ENCODE measurements around the gene ANKRD23. TPM values are rescaled to one million over a fixed set of nuclear protein-coding genes. Genes with fewer than 3 reads are reported as not detected.

Gene ANKRD23
- total and polyA plus RNA-seq, 2 donors (not counting 1 experiment from before 2014, with no cell fraction given) = 0.41 to 1.3 TPM

DNA sequence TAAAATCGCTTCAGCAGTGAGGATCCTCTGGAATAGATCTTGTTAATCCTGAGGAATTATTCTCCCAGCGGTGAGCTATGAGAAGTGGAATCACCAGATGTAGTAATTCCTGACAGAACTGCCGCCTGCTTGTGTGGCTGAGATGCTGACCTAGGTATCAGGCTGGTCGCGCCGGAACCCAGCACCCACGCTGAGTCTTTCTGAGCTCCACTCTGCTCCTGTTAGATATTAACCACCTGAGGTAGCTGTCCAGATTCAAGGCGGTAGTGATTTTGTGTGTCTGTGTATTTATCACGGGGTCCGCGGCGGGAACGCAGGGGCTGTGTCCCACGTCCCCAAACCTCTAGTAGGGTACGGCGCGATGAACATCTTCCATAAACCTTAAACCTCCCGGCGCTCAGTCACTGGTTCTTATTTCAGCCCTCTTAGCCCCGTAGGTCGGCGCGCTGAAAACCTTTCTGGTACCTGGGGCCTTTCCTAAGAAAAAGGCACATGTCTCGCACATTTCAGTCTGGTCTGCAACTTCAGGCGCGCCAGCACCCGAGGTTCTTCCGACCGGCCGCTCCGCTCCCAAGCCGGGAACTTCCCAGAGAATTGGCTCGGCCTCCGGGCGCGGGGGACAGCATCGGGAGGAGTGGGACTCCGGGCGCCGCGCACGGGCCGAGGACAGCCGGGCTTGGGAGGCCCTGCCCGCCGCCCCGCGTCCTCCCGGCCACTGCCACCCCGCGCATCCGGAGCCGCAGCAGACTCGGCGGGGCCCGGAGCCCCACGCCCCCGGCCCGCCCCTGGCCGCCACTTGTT, 28.3 kb downstream of the ANKRD23 start:
- peak overlapping the region; percentile 51 to 69 (median 61) for H3K4me3 ChIP-seq (replicated peaks in 1 of 4; ENCODE audit: control extremely low read depth in 1 of 4, insufficient read depth in 1 of 4, low read depth in 3 of 4, low read length in 4 of 4)
- no peaks in the 10 kb centered on the region for H3K27me3 ChIP-seq (ENCODE audit: control insufficient read depth, insufficient read depth, low read length)
- H3K79me2 ChIP-seq (ENCODE audit: control insufficient read depth, insufficient read depth, low read length) = peaks cover 3% of the 10 kb centered on the region
- peak overlapping the region; percentile 36 for H3K27ac ChIP-seq (ENCODE audit: insufficient read depth, low read length)
- peak overlapping the region; percentile 26 for H3K9ac ChIP-seq (ENCODE audit: insufficient read depth, low read length)
- peak overlapping the region; percentile 84 for H3K4me2 ChIP-seq (ENCODE audit: extremely low read depth, insufficient read depth, low read length)
- peak; percentile 57 to 67 for DNase-seq (ENCODE audit: low read depth in 2 of 2)
- no peaks in the 10 kb centered on the region for H3K36me3 ChIP-seq (ENCODE audit: control insufficient read depth, insufficient read depth, low read length)
- TF ChIP-seq EZH2 (IDR thresholded peaks at IDR 0.05; ENCODE audit: low read length, missing control alignments) = no peak
- TF ChIP-seq, protein P1, sequence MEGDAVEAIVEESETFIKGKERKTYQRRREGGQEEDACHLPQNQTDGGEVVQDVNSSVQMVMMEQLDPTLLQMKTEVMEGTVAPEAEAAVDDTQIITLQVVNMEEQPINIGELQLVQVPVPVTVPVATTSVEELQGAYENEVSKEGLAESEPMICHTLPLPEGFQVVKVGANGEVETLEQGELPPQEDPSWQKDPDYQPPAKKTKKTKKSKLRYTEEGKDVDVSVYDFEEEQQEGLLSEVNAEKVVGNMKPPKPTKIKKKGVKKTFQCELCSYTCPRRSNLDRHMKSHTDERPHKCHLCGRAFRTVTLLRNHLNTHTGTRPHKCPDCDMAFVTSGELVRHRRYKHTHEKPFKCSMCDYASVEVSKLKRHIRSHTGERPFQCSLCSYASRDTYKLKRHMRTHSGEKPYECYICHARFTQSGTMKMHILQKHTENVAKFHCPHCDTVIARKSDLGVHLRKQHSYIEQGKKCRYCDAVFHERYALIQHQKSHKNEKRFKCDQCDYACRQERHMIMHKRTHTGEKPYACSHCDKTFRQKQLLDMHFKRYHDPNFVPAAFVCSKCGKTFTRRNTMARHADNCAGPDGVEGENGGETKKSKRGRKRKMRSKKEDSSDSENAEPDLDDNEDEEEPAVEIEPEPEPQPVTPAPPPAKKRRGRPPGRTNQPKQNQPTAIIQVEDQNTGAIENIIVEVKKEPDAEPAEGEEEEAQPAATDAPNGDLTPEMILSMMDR (conservative IDR thresholded peaks at IDR 0.05 in 1 of 2, IDR thresholded peaks at IDR 0.05 in 1 of 2; ENCODE audit: low read depth in 1 of 2, low read length in 2 of 2) = no peak
- no peaks in the 10 kb centered on the region for H4K20me1 ChIP-seq (ENCODE audit: control insufficient read depth, extremely low read depth, insufficient read depth, low read length)
- H2AFZ ChIP-seq (ENCODE audit: low read length) = peak overlapping the region; percentile 70
- H3K9me3 ChIP-seq (ENCODE audit: control insufficient read depth, insufficient read depth, low read depth, low read length) = no peaks in the 10 kb centered on the region
- peaks cover 7% of the 10 kb centered on the region for H3K4me1 ChIP-seq (ENCODE audit: control insufficient read depth, extremely low read depth, insufficient read depth, low read length)

DNA sequence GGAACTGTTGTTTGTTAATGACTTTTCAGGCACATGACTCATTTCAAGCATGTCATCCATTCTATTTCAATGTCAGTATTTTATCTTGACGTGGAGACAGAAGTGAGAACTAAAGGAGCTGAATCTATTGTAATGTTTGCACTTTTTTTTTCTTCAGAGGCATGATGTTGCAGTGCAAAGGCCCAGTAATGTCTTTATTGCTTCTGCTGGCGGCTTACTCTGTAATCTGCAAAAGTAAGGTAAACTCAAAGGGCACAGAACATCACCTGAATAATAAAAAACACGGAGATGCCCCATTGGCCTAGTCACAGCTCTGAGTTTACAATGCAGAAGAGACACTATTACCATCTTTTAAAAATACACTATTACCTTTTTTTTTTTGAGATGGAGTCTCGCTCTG, 30.2 kb downstream of the ANKRD23 start:
- H3K4me3 ChIP-seq (replicated peaks in 1 of 4; ENCODE audit: control extremely low read depth in 1 of 4, insufficient read depth in 1 of 4, low read depth in 3 of 4, low read length in 4 of 4) = no peak overlapping the region
- no peak overlapping the region for H2AFZ ChIP-seq (ENCODE audit: low read length)
- no peaks in the 10 kb centered on the region for H3K27me3 ChIP-seq (ENCODE audit: control insufficient read depth, insufficient read depth, low read length)
- DNase-seq (ENCODE audit: low read depth in 2 of 2) = no peak
- no peak overlapping the region for H3K4me2 ChIP-seq (ENCODE audit: extremely low read depth, insufficient read depth, low read length)
- no peaks in the 10 kb centered on the region for H3K9me3 ChIP-seq (ENCODE audit: control insufficient read depth, insufficient read depth, low read depth, low read length)
- H3K4me1 ChIP-seq (ENCODE audit: control insufficient read depth, extremely low read depth, insufficient read depth, low read length) = peaks cover 7% of the 10 kb centered on the region
- H3K9ac ChIP-seq (ENCODE audit: insufficient read depth, low read length) = no peak overlapping the region
- no peak overlapping the region for H3K27ac ChIP-seq (ENCODE audit: insufficient read depth, low read length)
- H4K20me1 ChIP-seq (ENCODE audit: control insufficient read depth, extremely low read depth, insufficient read depth, low read length) = no peaks in the 10 kb centered on the region
- no peak for TF ChIP-seq EZH2 (IDR thresholded peaks at IDR 0.05; ENCODE audit: low read length, missing control alignments)
- TF ChIP-seq, protein P1 (conservative IDR thresholded peaks at IDR 0.05 in 1 of 2, IDR thresholded peaks at IDR 0.05 in 1 of 2; ENCODE audit: low read depth in 1 of 2, low read length in 2 of 2) = no peak
- no peaks in the 10 kb centered on the region for H3K36me3 ChIP-seq (ENCODE audit: control insufficient read depth, insufficient read depth, low read length)
- peaks cover 3% of the 10 kb centered on the region for H3K79me2 ChIP-seq (ENCODE audit: control insufficient read depth, insufficient read depth, low read length)

DNA sequence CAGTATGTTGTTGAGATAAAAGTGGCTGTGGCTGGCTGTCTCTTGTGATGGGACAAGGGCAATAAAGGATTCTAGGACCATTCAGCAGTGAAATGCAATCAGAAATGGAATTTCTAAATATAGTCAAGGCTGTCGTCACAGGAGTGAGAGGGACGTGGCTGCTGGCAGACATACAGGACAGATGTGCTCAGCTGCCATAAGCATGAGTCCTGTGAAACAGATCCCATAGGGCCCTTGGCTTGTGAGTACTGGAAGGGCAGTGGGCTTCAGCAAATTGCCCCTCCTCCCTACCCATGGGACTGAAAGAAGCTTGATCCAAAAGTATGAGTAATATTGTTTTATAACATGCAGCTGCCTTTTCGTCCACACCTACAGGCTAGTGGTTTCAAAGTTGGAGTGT, 31.9 kb downstream of the ANKRD23 start:
- no peaks in the 10 kb centered on the region for H3K36me3 ChIP-seq (ENCODE audit: control insufficient read depth, insufficient read depth, low read length)
- H3K79me2 ChIP-seq (ENCODE audit: control insufficient read depth, insufficient read depth, low read length) = no peaks in the 10 kb centered on the region
- no peak overlapping the region for H3K27ac ChIP-seq (ENCODE audit: insufficient read depth, low read length)
- no peak overlapping the region for H3K4me3 ChIP-seq (replicated peaks in 1 of 4; ENCODE audit: control extremely low read depth in 1 of 4, insufficient read depth in 1 of 4, low read depth in 3 of 4, low read length in 4 of 4)
- no peak overlapping the region for H3K4me2 ChIP-seq (ENCODE audit: extremely low read depth, insufficient read depth, low read length)
- no peaks in the 10 kb centered on the region for H3K27me3 ChIP-seq (ENCODE audit: control insufficient read depth, insufficient read depth, low read length)
- H3K9me3 ChIP-seq (ENCODE audit: control insufficient read depth, insufficient read depth, low read depth, low read length) = no peaks in the 10 kb centered on the region
- no peak overlapping the region for H2AFZ ChIP-seq (ENCODE audit: low read length)
- DNase-seq (ENCODE audit: low read depth in 2 of 2) = peak; percentile 18 to 67
- no peak overlapping the region for H3K9ac ChIP-seq (ENCODE audit: insufficient read depth, low read length)
- peaks cover 2% of the 10 kb centered on the region for H3K4me1 ChIP-seq (ENCODE audit: control insufficient read depth, extremely low read depth, insufficient read depth, low read length)
- TF ChIP-seq, protein P1 (conservative IDR thresholded peaks at IDR 0.05 in 1 of 2, IDR thresholded peaks at IDR 0.05 in 1 of 2; ENCODE audit: low read depth in 1 of 2, low read length in 2 of 2) = no peak
- TF ChIP-seq EZH2 (IDR thresholded peaks at IDR 0.05; ENCODE audit: low read length, missing control alignments) = no peak
- H4K20me1 ChIP-seq (ENCODE audit: control insufficient read depth, extremely low read depth, insufficient read depth, low read length) = no peaks in the 10 kb centered on the region
